ENCODE data around the gene MOB3B.
"Not testable (repeated sequence)": the region's sequence is repeated elsewhere in the genome, so short reads cannot be mapped to it uniquely, and the experiment has no call there.

Gene MOB3B

GRCh38 chr9:27472195-27472594 lies 57.4 kb downstream of the MOB3B start:
- no peak for DNase-seq

DNA sequence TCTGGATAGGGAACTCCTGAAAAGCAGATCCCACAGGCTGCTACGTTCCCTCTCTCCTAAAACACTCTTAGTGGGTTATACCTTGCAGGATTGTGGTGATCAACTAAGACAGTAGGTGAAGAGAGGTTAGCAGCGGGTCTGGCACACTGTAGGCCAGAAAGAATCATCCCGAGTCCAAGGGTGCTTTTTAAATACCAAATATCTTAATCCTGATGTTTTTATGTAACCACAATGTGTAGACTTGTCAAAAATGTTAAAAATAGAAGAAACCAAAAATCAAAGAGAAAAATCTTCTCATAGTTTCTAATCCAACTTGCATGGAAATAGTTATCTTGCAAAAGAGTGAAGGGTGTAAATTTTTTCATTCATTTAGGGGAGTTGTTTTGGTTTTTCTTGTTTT lies 57.8 kb downstream of the MOB3B start:
- DNase-seq = no peak

GRCh38 chr9:27471366-27471765 lies 58.2 kb downstream of the MOB3B start:
- DNase-seq = no peak

- DNase-seq = no peak
Measured at GRCh38 chr9:27470291-27470856, 59.2 kb downstream of the MOB3B start.

DNA sequence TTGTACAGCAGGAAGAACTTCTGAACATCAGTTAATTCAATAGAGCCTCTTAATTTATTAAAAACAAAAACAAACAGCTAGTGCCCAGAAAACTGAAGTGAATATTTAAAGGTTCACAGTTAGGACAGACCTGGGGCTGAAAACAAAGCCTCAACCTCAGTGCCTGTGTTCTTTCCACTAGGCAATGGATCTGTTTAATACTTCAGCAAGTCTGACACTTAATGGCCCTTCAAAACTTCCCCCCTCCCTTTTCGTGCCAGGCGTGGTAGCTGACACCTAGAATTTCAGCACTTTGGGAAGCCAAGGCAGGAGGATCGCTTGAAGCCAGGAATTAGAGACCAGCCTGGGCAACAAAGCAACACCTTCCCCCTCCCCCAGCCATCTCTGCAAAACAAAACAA lies 60.1 kb downstream of the MOB3B start:
- no peak for DNase-seq

GRCh38 chr9:27468462-27469110 lies 61.0 kb downstream of the MOB3B start:
- DNase-seq = no peak

- DNase-seq = no peak
Measured at GRCh38 chr9:27468000-27468399, 61.6 kb downstream of the MOB3B start.

DNA sequence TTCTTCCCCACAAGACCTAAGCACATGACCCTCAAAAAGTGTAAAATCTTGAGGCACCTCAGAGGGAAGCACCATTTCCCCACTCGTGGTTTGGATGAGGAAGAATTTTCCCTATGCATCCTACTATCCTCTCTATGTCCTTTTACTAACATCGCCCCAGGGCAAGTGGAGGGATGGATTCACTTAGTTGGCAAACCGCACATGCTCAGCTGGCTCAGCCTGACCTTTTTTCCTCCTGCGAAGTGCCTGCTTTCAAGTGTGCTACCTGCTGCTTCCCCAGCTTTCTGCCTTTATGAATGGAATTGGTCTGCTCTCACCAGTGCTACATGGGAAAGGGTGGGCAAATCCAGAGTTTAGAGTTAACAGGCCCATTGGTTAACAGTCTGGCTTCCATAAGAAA lies 62.1 kb downstream of the MOB3B start:
- DNase-seq = no peak

GRCh38 chr9:27466516-27466915 lies 63.1 kb downstream of the MOB3B start:
- not testable (repeated sequence) for DNase-seq

DNA sequence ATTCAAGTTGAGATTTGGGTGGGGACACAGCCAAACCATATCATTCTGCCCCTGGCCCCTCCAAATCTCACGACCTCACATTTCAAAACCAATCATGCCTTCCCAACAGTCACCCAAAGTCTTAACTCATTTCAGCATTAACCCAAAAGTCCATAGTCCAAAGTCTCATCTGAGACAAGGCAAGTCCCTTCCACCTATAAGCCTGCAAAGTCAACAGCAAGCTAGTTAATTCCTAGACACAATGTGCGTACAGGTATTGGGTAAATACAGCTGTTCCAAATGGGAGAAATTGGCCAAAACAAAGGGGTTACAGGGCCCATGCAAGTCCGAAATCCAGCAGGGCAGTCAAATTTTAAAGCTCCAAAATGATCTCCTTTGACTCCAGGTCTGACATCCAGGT lies 64.7 kb downstream of the MOB3B start:
- not testable (repeated sequence) for DNase-seq

GRCh38 chr9:27462846-27463245 lies 66.8 kb downstream of the MOB3B start:
- no peak for DNase-seq

GRCh38 chr9:27462434-27462833 lies 67.2 kb downstream of the MOB3B start:
- no peak for DNase-seq

- DNase-seq = peak; percentile 4 to 59
Measured at GRCh38 chr9:27460226-27461023, 69.2 kb downstream of the MOB3B start.

GRCh38 chr9:27457445-27457844 lies 72.2 kb downstream of the MOB3B start:
- peak in 1 of 2 donors; percentile 20 for DNase-seq

GRCh38 chr9:27453860-27454553 lies 75.6 kb downstream of the MOB3B start:
- DNase-seq = no peak

DNA sequence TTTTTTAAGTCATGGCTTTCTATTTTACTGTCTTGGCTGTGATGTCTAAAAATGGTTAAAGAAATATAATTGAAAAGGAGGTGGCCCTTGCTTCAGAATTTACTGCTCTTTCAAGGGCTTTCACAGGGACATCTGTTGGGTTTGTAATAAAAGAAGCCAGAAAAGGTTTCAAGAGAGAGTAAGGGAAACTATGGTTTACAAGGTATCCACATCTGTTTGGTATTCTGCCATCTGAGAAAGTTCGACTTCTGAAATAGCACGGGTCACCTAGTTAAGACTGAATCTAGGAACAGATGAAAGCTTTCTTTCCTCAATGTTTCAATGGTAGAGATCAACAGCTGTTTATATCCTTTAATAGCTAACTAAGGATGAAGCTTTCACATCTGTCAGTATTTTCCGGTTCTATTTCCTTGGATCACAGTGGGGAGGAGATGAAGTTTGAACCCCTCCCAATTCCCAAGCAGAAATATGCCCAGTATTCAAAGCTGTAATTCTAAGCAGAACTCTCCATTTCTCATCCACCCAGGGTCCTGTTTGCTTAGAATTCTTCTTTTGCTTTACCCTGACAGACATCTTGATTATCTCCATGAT lies 78.3 kb downstream of the MOB3B start:
- DNase-seq = no peak

GRCh38 chr9:27450752-27451151 lies 78.9 kb downstream of the MOB3B start:
- no peak for DNase-seq

GRCh38 chr9:27448356-27448755 lies 81.3 kb downstream of the MOB3B start:
- DNase-seq = not testable (repeated sequence)

GRCh38 chr9:27447031-27447683 lies 82.5 kb downstream of the MOB3B start:
- no peak for DNase-seq

- DNase-seq = no peak
Measured at GRCh38 chr9:27445688-27446087, 83.9 kb downstream of the MOB3B start.

GRCh38 chr9:27445057-27445595 lies 84.5 kb downstream of the MOB3B start:
- DNase-seq = no peak

DNA sequence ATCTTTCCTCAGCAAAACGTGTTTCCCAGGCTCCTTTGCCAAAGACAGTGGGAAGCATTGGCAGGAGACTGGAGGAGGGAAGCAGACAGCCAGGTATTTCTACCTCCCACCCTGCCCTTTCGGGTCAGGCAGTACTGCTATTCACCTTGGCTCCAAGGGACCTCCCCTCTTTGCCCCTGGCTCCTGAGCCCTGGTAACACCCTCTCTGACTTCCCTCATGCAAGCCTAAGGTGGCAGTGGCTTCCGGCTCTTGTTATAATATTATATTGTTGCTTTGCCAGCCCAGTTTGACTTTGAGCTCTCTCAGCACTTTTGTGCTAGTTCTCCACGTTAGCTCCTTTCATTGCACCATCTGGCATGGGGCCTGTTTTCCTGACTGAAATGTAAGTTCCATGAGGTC lies 87.2 kb downstream of the MOB3B start:
- no peak for DNase-seq
